ENCODE data around the gene FAM221A. TPM values are rescaled to one million over a fixed set of nuclear protein-coding genes. Genes with fewer than 3 reads are reported as not detected.

Gene FAM221A
- total RNA-seq, 2 experiments from 2014 or later, result 1.8 to 2.8 TPM

DNA sequence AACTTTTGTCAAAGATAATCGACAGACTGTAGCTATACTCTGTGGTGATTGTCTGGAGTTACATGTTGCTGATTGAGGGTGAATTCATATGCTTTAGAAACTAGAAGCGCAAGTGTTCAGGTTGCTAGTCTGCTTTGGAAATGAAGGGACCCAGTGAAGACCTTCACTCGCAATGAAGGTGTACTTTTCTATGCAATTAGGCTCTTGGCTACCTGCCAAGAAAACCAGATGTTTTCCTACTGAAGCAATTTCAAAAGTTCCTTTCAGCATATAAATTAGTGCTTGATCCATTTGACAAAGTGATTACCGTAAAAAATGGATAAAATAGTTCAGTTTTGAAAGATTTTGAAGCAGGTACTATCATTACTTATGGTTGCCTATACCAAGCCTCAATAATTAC lies 20.0 kb downstream of the FAM221A start:
- no peak for DNase-seq
- TF ChIP-seq, protein P1, sequence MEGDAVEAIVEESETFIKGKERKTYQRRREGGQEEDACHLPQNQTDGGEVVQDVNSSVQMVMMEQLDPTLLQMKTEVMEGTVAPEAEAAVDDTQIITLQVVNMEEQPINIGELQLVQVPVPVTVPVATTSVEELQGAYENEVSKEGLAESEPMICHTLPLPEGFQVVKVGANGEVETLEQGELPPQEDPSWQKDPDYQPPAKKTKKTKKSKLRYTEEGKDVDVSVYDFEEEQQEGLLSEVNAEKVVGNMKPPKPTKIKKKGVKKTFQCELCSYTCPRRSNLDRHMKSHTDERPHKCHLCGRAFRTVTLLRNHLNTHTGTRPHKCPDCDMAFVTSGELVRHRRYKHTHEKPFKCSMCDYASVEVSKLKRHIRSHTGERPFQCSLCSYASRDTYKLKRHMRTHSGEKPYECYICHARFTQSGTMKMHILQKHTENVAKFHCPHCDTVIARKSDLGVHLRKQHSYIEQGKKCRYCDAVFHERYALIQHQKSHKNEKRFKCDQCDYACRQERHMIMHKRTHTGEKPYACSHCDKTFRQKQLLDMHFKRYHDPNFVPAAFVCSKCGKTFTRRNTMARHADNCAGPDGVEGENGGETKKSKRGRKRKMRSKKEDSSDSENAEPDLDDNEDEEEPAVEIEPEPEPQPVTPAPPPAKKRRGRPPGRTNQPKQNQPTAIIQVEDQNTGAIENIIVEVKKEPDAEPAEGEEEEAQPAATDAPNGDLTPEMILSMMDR (IDR thresholded peaks at IDR 0.05), result no peak
- intact Hi-C loops (cut with DNase I, micrococcal nuclease), result loop anchor here in 1 of 2 experiments (5.0 kb wide), 1 partner anchor 143 kb away; no protein-coding TSS in a partner anchor
- Mint-ChIP-seq H3K27ac (no peak overlapping the region), H3K36me3 (ENCODE audit: low read depth) (peaks cover 46% of the 10 kb centered on the region), H3K4me1 (ENCODE audit: low read depth) (no peaks in the 10 kb centered on the region), H3K4me3 (no peak overlapping the region), H3K9me3 (peaks cover 1% of the 10 kb centered on the region), H3K27me3 (no peaks in the 10 kb centered on the region)
- ChIA-PET CTCF (no interaction called here), POLR2A (no interaction called here)
- Histone ChIP-seq H3K27me3 (ENCODE audit: control insufficient read depth in 1 of 2, insufficient read depth in 2 of 2, low read length in 2 of 2) (no peaks in the 10 kb centered on the region), H3K4me3 (ENCODE audit: low read length) (no peak overlapping the region), H3K27ac (ENCODE audit: low read depth in 1 of 2, low read length in 2 of 2) (no peak overlapping the region), H3K36me3 (ENCODE audit: insufficient read depth, low read length) (peaks cover 24% of the 10 kb centered on the region), H3K9me3 (ENCODE audit: control insufficient read depth in 1 of 2, insufficient read depth in 1 of 2, low read length in 2 of 2) (peaks cover 0 to 3% of the 10 kb centered on the region in 2 experiments), H3K4me1 (ENCODE audit: insufficient read depth, low read length) (peaks cover 5% of the 10 kb centered on the region)
- ATAC-seq (ENCODE audit: poor library complexity), result no peak

DNA sequence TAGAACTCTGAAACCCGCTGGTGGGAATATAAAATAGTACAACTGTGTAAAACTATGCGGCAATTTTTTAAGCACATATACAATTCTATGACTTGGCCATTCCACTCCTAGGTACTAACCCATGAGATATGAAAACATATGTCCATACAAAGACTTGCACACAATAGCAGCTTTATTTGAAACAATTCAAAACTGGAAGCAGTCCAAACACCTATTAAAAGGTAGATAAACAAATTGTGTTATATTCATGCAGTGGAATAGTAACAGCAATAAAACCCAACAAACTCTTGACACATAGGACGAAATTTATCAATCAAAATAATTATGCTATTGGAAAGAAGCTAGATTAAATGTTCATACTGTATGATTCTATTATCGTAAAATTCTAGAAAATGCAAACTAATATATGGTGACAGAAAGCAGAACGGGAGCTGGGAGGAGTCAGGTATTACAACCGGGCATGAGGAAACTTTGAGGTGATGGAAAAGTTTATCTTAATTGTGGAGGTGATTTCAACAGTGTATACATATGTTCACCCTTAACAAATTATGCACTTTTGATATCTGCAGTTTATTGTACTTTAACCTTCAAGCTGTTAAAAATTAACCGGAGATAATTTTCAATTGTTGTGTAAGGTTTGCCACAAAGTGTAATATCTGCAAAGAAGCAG lies 29.2 kb downstream of the FAM221A start:
- Histone ChIP-seq H3K4me3 (ENCODE audit: low read length) (no peak overlapping the region), H3K4me1 (ENCODE audit: insufficient read depth, low read length) (no peaks in the 10 kb centered on the region), H3K36me3 (ENCODE audit: insufficient read depth, low read length) (peaks cover 7% of the 10 kb centered on the region), H3K27me3 (ENCODE audit: control insufficient read depth in 1 of 2, insufficient read depth in 2 of 2, low read length in 2 of 2) (no peaks in the 10 kb centered on the region), H3K9me3 (ENCODE audit: control insufficient read depth in 1 of 2, insufficient read depth in 1 of 2, low read length in 2 of 2) (peaks cover 7 to 9% of the 10 kb centered on the region in 2 experiments), H3K27ac (ENCODE audit: low read depth in 1 of 2, low read length in 2 of 2) (no peak overlapping the region)
- no peak overlapping the region for H3K4me3 Mint-ChIP-seq
- TF ChIP-seq, protein P1 (IDR thresholded peaks at IDR 0.05), result no peak
- H3K27ac Mint-ChIP-seq, result no peak overlapping the region
- no peaks in the 10 kb centered on the region for H3K27me3 Mint-ChIP-seq
- peaks cover 6% of the 10 kb centered on the region for H3K9me3 Mint-ChIP-seq
- intact Hi-C loops (cut with DNase I, micrococcal nuclease), result loop anchor here in 1 of 2 experiments (5.0 kb wide), 1 partner anchor 958 kb away; no protein-coding TSS in a partner anchor
- DNase-seq, result no peak
- peaks cover 24% of the 10 kb centered on the region for H3K36me3 Mint-ChIP-seq (ENCODE audit: low read depth)
- H3K4me1 Mint-ChIP-seq (ENCODE audit: low read depth), result no peaks in the 10 kb centered on the region
- ChIA-PET POLR2A (no interaction called here), CTCF (interaction anchor here (0.8 to 1.5 kb wide), 3 partner anchors 9 to 162 kb away, joined by 4 to 7 read pairs (median 4); no protein-coding TSS in a partner anchor)
- no peak for ATAC-seq (ENCODE audit: poor library complexity)

DNA sequence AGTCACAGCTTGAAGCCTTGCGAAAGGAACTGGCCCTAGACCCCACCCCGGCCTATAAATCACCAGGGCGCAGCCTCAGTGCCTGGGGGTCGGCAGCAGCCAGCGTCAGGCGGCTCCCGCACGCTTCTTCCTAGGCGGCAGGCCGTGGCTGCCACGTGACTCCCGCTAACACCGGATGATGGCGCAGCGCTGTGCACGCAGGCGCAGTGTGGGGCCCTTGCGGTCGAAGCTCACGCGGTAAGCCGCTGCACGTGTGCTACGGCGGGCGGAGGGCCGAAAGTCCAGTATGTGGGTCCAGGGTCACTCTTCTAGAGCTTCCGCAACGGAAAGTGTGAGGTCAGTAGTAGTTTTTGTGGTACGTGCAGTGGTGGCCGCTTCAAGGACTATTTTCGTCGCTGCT lies 30.0 kb downstream of the FAM221A start, which contains the start of gene STK31:
Gene STK31, plus strand, starts transcription at position 220 of the 400 bp plus-strand sequence. Its CDS starts 67 bp downstream, at position 287.
- Mint-ChIP-seq H3K9me3 (peaks cover 5% of the 10 kb centered on the region), H3K4me1 (ENCODE audit: low read depth) (no peaks in the 10 kb centered on the region), H3K36me3 (ENCODE audit: low read depth) (peaks cover 17% of the 10 kb centered on the region), H3K27me3 (no peaks in the 10 kb centered on the region), H3K27ac (no peak within 1 kb of the TSS), H3K4me3 (no peak within 1 kb of the TSS)
- TF ChIP-seq, protein P1 (IDR thresholded peaks at IDR 0.05), result no peak
- DNase-seq, result no peak
- intact Hi-C loops (cut with DNase I, micrococcal nuclease), result loop anchor here (5.0 to 10.0 kb wide), 3 partner anchors 283 to 957 kb away; no protein-coding TSS in a partner anchor
- Histone ChIP-seq H3K27ac (ENCODE audit: low read depth in 1 of 2, low read length in 2 of 2) (no peak within 1 kb of the TSS), H3K36me3 (ENCODE audit: insufficient read depth, low read length) (peaks cover 7% of the 10 kb centered on the region), H3K9me3 (ENCODE audit: control insufficient read depth in 1 of 2, insufficient read depth in 1 of 2, low read length in 2 of 2) (peaks cover 6 to 7% of the 10 kb centered on the region in 2 experiments), H3K4me3 (ENCODE audit: low read length) (no peak within 1 kb of the TSS), H3K27me3 (ENCODE audit: control insufficient read depth in 1 of 2, insufficient read depth in 2 of 2, low read length in 2 of 2) (no peaks in the 10 kb centered on the region), H3K4me1 (ENCODE audit: insufficient read depth, low read length) (no peaks in the 10 kb centered on the region)
- ChIA-PET CTCF (interaction anchor here (0.6 to 1.5 kb wide), 4 partner anchors 9 to 163 kb away, joined by 3 to 7 read pairs (median 4); partner anchors contain the start of gene FAM221A), POLR2A (no interaction called here)
- no peak for ATAC-seq (ENCODE audit: poor library complexity)

All from CD4-positive, alpha-beta T cell (primary cell).